ENCODE measurements around the gene PIK3R5. TPM values are rescaled to one million over a fixed set of nuclear protein-coding genes. Genes with fewer than 3 reads are reported as not detected.

PIK3R5 gene
- total and polyA plus RNA-seq, 2 donors (not counting 3 experiments of a cell fraction or from before 2014, with no cell fraction given): not detected

DNA sequence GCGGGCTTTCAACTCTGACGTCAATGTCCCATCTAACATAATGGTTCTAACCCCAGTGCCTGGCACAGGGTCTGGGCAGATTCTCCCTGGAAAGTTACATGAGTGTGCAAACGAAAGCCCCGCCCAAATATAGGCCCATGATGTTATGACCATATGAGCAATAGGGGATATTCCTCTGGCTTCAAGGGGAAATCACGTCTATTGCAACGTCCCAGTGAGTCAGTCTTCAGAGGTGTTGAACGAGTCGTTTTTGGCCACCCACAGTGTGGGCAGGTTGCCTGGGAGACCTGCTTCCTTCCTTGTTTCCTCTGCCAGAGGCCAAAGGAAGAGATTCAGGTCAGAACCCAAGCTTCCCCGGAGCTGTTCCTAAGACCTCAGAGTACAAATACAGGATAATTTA, 30.3 kb downstream of the PIK3R5 start:
- Histone ChIP-seq H3K4me3 (replicated peaks in 1 of 3; ENCODE audit: insufficient read depth in 1 of 3, low read depth in 1 of 3, low read length in 3 of 3) (no peak overlapping the region), H4K20me1 (replicated peaks; ENCODE audit: control insufficient read depth, extremely low read depth, insufficient read depth, low read length) (no peaks in the 10 kb centered on the region), H3K27me3 (ENCODE audit: control insufficient read depth in 2 of 2, insufficient read depth in 2 of 2, low read length in 2 of 2) (no peaks in the 10 kb centered on the region), H3K79me2 (ENCODE audit: control insufficient read depth, insufficient read depth, low read length) (no peaks in the 10 kb centered on the region), H3K9ac (replicated peaks; ENCODE audit: extremely low read depth, insufficient read depth, low read length) (no peak overlapping the region), H3K36me3 (ENCODE audit: control insufficient read depth in 2 of 2, extremely low read depth in 1 of 2, insufficient read depth in 2 of 2, low read length in 2 of 2) (no peaks in the 10 kb centered on the region), H3K4me1 (ENCODE audit: control insufficient read depth, extremely low read depth, insufficient read depth, low read length) (no peaks in the 10 kb centered on the region), H3K27ac (ENCODE audit: insufficient read depth, low read depth, low read length) (no peak overlapping the region), H3K9me1 (replicated peaks; ENCODE audit: control insufficient read depth, extremely low read depth, insufficient read depth, low read length) (no peaks in the 10 kb centered on the region), H2AFZ (ENCODE audit: low read depth, low read length) (no peak overlapping the region), H3K4me2 (ENCODE audit: insufficient read depth, low read length) (no peak overlapping the region), H3K9me3 (replicated peaks; ENCODE audit: control insufficient read depth, insufficient read depth, low read length) (no peaks in the 10 kb centered on the region)
- no TSS peak for BruUV-seq (replicated peaks)
- ChIA-PET POLR2A (no interaction called here), CTCF (no interaction called here)
- intact Hi-C loops (cut with micrococcal nuclease) (no loop called here), dilution Hi-C loops (cut with MboI; ENCODE audit: extremely low pct_ligation_motif_present, low sequenced_read_pairs) (no loop called here)
- FAIRE-seq: no peak
- TF ChIP-seq, protein P1, sequence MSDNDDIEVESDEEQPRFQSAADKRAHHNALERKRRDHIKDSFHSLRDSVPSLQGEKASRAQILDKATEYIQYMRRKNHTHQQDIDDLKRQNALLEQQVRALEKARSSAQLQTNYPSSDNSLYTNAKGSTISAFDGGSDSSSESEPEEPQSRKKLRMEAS (IDR thresholded peaks at IDR 0.05; ENCODE audit: insufficient read depth, insufficient read length): no peak
- TF ChIP-seq, protein P2, sequence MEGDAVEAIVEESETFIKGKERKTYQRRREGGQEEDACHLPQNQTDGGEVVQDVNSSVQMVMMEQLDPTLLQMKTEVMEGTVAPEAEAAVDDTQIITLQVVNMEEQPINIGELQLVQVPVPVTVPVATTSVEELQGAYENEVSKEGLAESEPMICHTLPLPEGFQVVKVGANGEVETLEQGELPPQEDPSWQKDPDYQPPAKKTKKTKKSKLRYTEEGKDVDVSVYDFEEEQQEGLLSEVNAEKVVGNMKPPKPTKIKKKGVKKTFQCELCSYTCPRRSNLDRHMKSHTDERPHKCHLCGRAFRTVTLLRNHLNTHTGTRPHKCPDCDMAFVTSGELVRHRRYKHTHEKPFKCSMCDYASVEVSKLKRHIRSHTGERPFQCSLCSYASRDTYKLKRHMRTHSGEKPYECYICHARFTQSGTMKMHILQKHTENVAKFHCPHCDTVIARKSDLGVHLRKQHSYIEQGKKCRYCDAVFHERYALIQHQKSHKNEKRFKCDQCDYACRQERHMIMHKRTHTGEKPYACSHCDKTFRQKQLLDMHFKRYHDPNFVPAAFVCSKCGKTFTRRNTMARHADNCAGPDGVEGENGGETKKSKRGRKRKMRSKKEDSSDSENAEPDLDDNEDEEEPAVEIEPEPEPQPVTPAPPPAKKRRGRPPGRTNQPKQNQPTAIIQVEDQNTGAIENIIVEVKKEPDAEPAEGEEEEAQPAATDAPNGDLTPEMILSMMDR (IDR thresholded peaks at IDR 0.05; ENCODE audit: extremely low read depth in 1 of 2, insufficient read depth in 1 of 2, low read depth in 1 of 2, low read length in 2 of 2): no peak
- no peak for TF ChIP-seq POLR2AphosphoS5 (IDR thresholded peaks at IDR 0.05; ENCODE audit: insufficient read depth, low read depth, low read length)
- no peak for TF ChIP-seq JUN (IDR thresholded peaks at IDR 0.05; ENCODE audit: borderline replicate concordance, insufficient read depth, insufficient read length, low read depth)
- no peak for TF ChIP-seq MYC (IDR thresholded peaks at IDR 0.05; ENCODE audit: low read depth, low read length)
- TF ChIP-seq GATA2 (IDR thresholded peaks at IDR 0.05; ENCODE audit: insufficient read depth, insufficient read length, low read depth, low read length): no peak
- no peak for TF ChIP-seq FOS (IDR thresholded peaks at IDR 0.05; ENCODE audit: borderline replicate concordance, insufficient read depth, low read length)
- TF ChIP-seq EZH2 (IDR thresholded peaks at IDR 0.05; ENCODE audit: borderline replicate concordance, low read depth, low read length, severe bottlenecking): no peak
- no peak for TF ChIP-seq POLR2A (IDR thresholded peaks at IDR 0.05; ENCODE audit: low read depth, low read length)
- no peak for DNase-seq (ENCODE audit: low read depth, low spot score)

Measured in endothelial cell of umbilical vein (primary cell).